GM12864 (cell line): Measurements from ENCODE around the gene CDK11B.
"Not testable (repeated sequence)": the region's sequence is repeated elsewhere in the genome, so short reads cannot be mapped to it uniquely, and the experiment has no call there.

Experiments
- DNase-seq: peaks from one replicate; pipeline ENCODE4 v3.0.0-alpha.2; 2011; ENCODE audit warnings: low read depth
- H3K4me3 ChIP-seq: 2 replicates; pipeline ENCODE4 v1.5.1; 2011; ENCODE audit warnings: mild to moderate bottlenecking, low read depth, low read length, control low read depth
- TF ChIP-seq, protein P1 (sequence below): IDR thresholded peaks from 2 replicates; pipeline ENCODE4 v1.5.1; 2011; ENCODE audit warnings: low read depth, mild to moderate bottlenecking, moderate library complexity, low read length, control low read depth, inconsistent platforms; ENCODE audit errors: missing control alignments

The CDK11B gene

DNA sequence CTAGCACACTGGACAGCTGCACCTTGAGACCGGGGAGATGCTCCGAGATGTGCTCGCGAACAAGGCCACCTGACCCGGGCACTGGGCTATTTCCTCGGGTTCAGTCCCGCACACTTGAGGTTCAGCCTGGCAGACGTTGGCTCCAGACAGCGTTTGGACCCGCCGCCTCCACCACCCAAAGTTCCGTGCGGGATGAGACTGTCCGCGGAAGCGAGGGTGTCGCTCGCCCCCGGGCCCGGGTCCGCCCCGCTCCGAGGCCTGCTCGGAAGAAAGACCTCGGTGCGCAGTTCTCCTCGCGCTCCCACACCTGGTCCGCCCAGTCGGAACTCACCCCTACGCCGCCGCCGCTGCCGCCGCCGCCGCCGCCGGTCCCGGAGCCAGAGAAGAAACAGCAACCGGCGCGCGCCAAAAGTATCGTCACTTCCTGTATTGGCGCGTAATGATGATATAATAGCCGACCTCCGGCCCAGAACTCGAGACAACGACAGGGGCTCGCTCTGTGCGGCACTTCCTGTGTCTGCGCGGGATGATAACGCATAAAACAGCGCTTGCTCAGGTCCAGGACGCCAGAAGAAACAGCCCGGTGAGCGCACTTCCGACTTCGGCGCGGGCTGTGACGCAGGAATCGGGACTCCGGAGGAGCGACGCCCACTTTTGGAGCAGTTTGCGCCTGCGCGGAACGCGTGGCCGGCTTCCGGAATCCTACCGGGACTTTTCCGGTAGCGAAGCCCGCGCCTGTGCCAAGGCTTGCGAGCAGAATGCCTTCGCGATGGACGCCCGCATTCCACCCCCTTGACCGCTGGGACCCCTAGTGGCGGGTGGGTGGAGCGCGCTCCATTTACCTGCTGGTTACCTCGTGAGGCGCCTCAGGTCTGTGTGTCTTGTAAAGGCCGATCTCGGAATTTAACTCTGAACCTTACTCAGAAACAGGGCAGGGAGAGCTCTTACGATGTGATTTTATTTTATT lies at the start of gene CDK11B:
Gene CDK11B, minus strand, starts transcription at position 422 of the 967 bp plus-strand sequence. CDS start 1,519 bp downstream, outside the sequence.
- peak; percentile 93 for DNase-seq
- peak within 1 kb of the TSS; percentile 51 for H3K4me3 ChIP-seq

DNA sequence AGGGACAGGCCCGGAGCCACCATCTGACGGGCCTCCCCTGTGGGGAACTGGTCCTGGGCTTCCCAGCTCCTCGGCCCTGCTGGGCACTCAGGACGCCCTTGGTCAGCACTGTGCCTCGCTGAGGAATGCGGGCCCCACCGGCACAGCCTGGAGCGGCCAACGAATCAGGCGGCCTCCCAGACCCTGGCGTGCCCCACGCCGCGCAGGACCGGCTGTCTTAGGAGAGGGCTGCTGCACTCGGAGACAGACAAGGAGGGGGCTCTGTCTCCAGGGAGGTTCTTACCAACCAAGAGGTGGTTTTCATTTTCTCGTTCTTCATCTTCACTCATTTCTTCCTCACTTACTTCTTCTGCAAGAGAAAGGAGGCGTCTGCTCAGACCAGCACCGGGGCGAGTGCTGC lies 49.1 kb upstream of the CDK11B start:
- DNase-seq, H3K4me3 ChIP-seq: not testable (repeated sequence)

DNA sequence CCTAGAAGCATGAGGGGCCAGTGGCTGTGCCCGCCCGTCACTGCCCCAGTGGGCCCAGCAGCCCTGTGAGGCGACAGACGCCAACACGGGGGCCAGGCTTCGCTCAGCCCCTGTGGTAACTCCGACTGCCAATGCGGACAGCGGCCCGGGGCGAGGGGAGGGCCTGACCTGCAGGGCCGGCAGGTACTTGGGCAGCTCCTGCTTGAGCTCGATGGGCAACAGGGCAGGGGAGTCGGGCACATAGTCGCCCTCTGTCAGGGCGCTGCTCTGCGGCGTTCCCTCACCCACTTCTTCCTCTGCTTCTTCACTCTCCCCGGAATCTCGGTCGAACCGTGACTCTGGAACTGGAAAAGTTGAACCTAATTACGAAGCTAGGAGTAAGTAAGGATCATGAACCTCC lies 48.4 kb upstream of the CDK11B start:
- not testable (repeated sequence) for H3K4me3 ChIP-seq, DNase-seq

DNA sequence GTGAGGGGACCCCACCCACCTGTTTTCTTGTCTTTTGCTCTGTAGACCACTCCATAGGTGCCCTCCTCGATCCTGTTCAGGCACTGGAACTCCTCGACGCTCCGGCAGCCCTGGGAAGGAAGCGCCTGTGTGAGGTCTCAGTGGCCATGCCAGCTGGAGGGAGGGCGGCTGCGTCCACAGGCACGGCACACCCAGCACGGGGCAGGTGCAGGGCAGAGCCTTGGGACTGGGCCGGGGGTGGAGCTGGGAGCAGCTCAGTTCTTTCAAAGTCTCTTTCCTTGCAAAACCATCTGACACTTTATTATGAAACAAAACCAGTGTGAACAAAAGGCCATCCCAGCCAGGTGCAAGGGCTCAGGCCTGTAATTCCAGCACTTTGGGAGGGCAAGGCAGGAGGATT lies 46.8 kb upstream of the CDK11B start:
- not testable (repeated sequence) for H3K4me3 ChIP-seq

DNA sequence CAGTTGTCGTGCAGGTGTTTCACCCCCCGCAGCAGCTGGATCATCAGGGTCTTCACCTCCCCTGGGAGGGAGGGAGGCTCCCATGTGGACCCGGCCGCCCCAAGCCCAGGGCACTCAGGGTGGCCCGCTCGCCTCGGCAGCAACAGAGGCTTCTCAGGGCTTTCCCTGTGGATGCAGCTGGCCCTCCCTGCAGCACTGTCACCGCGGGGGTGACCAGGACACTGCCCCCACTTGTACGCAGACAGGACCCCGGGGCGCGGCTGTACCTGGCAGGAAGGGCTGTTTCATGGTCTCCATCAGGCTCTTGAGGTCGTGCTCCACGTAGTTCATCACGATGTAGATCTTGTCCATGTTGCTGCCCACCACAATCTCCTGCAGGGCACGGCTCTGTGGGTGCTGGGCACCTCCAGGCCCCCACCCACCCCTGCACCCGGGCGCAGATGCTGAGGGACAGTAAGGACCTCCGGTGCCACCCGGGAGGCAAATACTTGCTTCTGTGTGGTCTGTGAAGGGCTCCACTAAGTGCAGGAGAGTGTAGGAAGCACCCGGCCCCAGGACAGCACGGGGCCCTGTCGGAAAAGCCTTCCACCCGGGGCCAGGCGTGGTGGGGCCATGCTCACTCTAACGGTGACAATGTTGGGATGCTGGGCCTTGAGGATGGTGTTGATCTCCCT lies 45.6 kb upstream of the CDK11B start:
- not testable (repeated sequence) for H3K4me3 ChIP-seq, DNase-seq

More for the DNA sequence above, 46.8 kb upstream of the CDK11B start:
- not testable (repeated sequence) for DNase-seq

DNA sequence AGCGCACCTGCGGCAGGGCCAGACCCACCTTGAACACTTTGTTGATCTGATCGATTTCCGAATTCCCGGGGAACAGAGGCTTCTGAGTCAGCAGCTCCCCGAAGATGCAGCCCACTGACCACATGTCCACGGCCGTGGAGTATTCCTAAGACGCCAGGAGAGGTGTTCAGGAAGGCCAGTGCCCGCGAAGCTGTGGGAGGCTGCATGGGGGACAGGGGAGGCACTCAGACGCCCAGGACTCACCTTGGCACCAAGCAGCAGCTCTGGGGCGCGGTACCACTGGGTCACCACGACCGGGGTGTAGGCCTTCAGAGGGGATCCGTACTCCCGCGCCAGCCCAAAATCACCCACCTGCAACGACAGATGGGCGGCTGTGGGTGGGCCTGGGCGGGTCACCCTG lies 45.0 kb upstream of the CDK11B start:
- TF ChIP-seq, protein P1, sequence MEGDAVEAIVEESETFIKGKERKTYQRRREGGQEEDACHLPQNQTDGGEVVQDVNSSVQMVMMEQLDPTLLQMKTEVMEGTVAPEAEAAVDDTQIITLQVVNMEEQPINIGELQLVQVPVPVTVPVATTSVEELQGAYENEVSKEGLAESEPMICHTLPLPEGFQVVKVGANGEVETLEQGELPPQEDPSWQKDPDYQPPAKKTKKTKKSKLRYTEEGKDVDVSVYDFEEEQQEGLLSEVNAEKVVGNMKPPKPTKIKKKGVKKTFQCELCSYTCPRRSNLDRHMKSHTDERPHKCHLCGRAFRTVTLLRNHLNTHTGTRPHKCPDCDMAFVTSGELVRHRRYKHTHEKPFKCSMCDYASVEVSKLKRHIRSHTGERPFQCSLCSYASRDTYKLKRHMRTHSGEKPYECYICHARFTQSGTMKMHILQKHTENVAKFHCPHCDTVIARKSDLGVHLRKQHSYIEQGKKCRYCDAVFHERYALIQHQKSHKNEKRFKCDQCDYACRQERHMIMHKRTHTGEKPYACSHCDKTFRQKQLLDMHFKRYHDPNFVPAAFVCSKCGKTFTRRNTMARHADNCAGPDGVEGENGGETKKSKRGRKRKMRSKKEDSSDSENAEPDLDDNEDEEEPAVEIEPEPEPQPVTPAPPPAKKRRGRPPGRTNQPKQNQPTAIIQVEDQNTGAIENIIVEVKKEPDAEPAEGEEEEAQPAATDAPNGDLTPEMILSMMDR = no peak
- DNase-seq = no peak
- no peak overlapping the region for H3K4me3 ChIP-seq

DNA sequence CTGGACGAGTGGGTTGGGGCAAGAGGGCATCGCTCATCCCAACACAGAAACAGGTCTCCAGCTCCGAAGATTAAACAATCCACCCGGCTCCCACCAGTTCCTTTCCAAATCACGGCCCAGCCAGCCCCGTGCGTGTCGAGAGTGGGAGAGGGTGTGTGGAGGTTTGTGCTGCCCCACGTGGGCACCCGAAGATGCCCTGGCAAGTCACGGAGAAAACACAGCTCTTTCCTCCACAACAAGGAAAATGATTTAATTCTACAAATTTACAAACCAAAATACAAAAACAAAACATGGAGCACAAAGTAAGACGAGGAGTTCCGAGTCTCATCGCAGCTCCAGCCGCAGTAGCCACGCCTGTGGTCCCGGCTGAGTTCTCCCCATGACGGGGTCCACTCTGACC lies 43.7 kb upstream of the CDK11B start:
- not testable (repeated sequence) for H3K4me3 ChIP-seq, DNase-seq

DNA sequence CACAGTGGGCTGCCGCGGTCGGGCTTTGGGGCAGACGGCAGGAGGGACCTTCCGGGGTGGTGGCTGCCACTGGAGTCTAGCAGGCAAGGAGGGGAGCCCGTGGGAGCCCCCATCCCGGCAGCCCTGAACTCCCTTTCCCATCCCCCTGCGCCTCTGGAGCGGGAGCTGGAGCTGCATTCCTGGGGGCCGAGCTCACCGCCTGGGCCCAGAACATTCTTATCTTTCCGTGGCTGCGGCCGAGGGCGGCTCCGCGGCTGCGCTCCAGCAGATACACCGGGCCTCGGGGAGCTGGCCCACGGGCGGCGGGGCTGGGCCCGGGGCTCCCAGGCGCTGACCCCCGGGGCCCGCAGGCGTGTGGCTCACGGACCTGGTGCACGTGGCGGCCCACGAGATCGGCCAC lies 41.8 kb upstream of the CDK11B start:
- H3K4me3 ChIP-seq, DNase-seq: not testable (repeated sequence)

DNA sequence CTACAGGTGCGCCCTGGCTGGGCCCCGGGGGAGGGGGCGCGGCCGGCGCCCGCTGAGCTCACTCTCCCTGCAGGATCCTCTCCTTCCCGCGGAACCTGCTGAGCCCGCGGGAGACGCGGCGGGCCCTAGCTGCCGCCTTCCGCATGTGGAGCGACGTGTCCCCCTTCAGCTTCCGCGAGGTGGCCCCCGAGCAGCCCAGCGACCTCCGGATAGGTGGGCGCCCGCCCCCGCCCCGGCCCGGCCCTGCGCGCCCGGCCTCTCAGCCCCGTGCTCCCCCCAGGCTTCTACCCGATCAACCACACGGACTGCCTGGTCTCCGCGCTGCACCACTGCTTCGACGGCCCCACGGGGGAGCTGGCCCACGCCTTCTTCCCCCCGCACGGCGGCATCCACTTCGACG lies 41.3 kb upstream of the CDK11B start:
- not testable (repeated sequence) for H3K4me3 ChIP-seq, DNase-seq

DNA sequence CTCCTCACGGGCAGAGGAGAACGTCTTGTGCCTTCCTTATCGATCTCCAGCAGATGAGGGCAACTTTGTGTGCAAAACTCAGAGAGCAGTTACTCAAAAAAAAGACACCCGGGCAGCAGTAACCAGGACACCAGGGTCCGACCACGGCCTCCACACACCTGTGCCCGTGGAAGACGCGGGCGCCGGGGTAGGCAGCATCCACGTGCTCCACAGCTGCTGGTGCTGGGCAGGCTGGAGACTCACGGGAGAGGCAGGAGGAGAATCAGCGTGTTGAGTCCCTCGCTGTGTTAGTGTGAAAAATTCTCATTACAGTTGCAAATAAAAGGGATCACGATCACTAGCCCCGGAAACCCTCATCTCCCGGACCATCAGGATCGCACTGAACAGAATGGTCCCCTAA lies 40.3 kb upstream of the CDK11B start:
- DNase-seq, H3K4me3 ChIP-seq: not testable (repeated sequence)

DNA sequence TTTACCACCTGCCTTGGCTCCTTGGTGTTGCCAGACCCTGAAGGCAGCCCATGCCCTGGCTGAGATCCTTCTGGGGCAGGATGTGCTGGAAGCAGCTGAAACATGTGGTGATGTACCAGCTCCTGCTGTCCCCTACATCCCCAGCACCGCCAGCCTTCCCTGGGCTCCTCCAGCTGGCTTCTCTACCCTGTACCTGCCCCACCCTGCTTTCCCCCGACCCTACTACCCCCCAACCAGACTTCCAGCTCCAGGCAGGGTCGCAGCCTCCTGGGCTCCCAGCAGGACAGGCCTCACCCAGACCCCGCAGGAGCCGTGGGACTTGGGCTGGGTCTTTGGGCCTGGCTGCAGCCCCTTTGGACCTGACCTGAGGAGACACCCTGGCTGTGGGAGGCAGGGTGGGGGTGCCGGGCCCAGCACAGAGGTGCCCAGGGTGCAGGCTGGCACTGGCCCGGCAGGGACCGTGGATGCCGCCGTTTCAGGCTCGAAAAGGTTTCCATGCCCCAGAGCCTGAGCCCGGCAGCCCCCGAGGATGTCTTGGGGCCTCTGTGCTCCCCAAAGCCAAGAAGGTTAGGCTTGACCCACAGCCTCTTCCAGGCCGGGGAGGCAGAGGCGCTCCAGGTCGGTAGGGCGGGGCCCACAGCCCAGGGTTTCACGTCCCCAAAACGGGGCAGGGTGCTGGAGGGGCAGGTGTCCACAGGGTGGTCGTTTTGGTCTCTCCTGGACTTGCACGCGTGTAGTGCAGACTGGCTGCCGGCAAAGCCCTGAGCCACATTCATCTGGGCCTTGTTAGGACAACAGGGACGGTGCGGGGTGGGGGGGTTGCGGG lies 38.8 kb upstream of the CDK11B start:
- DNase-seq, H3K4me3 ChIP-seq: not testable (repeated sequence)

DNA sequence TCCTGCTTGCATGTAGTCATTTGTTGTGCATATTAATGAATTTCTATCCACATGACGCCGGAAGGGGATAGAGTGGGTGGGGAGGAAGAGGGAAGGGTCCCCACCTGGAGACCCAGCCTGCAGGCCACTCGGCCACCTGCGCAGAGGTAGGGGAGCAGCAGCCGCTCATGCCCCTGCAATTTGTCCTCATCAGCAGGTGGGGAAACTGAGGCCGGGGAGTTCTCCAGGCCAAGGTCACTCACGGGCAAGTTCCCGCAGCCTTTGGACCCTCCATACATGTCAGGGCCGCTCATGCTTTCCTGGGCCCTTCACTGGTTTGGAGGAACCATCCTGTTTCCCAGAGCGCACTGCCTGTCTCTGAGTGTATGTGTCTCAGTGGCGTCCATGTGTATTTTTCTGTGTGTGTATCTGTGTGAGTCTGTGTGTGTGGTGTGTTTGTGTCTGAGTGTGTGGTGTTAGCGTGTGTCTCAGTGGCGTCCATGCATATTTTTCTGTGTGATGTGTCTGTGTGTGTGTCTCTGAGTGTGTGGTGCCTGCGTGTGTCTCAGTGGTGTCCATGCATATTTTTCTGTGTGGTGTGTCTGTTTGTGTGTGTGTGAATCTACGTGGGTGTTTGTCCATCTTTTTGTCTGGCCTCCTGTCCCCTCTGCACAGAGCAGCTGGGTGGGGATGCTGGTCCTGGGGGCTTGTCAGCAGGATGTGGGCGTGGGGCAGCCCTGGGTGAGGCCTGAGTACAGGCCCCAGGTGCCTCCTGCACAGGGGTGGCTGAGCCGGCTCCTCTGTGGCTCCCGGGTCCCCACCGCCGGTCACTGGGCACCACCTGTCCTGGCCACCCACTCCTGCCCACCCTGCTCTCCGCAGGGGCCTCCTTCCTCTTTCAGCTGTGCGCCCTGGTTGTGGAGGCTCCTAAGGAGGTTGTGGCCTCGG lies 37.9 kb upstream of the CDK11B start:
- H3K4me3 ChIP-seq, DNase-seq: not testable (repeated sequence)

DNA sequence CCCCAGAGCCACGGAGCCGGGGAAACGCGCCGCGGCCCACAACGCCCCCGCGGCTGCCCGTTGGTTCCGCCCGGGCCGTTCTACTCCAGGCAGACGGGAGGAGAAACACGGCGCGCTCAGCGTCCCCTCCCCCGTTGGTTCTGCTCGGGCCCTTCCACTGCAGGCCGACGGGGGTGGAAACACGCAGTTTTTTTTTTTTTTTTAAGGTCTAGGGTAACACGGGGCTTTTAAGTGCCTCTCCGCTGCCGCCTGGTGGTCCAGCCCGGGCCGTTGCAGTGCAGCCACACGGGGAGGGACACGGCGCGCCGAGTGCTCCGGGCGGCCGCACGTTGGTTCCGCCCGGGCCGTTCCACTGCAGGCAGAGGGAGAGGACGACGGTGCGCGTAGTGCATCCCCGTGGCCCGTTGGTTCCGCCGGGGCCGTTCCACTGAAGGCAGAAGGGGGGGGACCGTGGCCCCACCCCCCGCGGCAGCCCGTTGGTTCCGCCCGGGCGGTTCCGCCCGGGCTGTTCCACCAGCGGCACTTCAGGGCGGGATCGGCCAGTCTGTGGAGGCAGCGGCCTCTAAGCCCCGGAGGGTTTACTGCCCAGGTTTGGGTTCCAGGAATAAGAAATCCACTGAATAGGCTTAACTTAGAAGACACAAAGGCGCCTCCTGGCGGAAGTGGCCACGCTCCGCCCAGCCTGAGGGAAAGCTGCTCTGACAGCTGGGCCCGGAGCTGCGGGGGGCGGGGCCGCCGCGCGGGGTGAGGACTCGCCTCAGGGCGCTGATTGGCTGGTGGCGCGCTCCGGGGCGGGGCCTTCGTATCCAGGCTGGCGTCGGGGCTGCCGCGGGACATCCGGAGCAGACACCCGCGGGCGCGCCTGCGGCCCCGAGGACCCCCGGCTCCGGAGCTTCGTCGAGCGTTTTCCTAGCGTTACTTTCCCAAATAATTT lies 34.2 kb upstream of the CDK11B start, which contains the start of gene SLC35E2B:
Gene SLC35E2B, minus strand, starts transcription at position 82 of the 934 bp plus-strand sequence. CDS start 16,096 bp downstream, outside the sequence.
- peak within 1 kb of the TSS; percentile 64 for H3K4me3 ChIP-seq
- DNase-seq = peak; percentile 81

DNA sequence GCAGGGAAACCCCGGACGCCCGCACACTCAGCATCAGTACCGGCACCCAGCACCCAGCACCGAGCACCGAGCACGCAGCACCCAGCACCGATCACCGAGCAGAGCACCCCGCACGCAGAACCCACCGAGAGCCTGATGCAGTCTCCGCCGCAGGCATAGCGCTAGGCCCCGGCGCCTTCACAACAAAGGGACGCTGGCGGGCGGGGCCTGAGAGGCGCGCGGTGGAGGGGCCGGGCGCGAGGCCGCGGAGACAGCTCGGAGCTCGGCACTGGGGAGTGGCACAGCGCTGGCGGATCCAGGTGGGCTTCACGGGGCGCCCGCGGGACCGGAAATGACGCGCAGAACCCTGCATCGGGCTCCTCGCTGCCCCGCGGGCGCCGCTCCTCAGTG lies 33.5 kb upstream of the CDK11B start:
- DNase-seq = not testable (repeated sequence)
- peak overlapping the region; percentile 64 for H3K4me3 ChIP-seq

DNA sequence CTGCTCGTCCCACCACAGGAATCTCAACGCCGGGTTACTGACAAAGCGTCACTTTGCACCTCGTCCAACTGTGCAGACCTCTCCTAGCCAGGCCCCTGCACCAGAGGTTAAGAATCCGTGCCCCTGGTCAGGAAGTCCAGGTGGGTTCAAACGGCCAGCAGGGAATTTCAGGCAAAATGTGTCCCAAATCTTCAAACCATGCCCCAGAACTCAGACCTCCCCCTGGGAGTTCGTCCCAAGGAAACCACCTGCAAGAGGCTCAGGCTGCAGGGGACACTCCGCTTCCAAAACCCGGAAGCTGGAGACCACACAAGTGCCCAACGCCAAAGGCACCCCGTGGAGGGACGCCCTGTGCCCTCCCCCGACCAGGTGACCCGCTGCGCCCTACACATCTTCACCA lies 32.6 kb upstream of the CDK11B start:
- peak overlapping the region; percentile 51 for H3K4me3 ChIP-seq
- not testable (repeated sequence) for DNase-seq

DNA sequence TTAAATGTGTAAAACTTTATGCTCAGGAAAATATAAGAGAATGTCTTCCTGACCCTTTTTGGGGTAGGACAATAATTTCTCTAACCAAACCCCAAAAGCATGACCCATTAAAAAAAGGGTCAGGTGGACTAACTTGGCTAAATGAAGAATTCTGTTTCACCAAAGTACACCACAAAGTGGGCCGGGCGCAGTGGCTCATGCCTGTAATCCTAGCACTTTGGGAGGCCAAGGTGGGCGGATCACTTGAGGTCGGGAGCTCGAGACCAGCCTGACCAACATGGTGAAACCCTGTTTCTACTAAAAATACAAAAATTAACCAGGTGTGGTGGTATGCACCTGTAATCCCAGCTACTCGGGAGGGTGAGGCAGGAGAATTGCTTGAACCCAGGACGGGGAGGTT lies 30.7 kb upstream of the CDK11B start:
- H3K4me3 ChIP-seq, DNase-seq: not testable (repeated sequence)
